ENCODE results near the gene FGF18.

DNA sequence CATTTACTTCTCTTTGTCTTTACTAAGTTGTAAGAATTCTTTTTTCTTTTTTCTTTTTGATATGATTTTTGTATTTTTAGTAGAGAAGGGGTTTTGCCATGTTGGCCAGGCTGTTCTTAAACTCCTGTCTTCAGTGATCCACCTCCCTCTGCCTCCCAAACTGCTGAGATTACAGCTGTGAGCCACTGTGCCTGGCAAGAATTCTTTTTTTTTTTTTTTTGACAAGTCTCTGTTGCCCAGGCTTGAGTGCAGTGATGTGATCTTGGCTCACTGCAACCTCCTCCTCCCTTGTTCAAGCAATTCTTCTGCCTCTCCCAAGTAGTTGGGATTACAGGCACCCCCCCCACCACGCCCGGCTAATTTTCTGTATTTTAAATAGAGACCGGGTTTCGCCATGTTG is 21.8 kb upstream of the FGF18 start:
- no peak for TF ChIP-seq POLR2A (IDR thresholded peaks at IDR 0.05)
- TF ChIP-seq, protein P1, sequence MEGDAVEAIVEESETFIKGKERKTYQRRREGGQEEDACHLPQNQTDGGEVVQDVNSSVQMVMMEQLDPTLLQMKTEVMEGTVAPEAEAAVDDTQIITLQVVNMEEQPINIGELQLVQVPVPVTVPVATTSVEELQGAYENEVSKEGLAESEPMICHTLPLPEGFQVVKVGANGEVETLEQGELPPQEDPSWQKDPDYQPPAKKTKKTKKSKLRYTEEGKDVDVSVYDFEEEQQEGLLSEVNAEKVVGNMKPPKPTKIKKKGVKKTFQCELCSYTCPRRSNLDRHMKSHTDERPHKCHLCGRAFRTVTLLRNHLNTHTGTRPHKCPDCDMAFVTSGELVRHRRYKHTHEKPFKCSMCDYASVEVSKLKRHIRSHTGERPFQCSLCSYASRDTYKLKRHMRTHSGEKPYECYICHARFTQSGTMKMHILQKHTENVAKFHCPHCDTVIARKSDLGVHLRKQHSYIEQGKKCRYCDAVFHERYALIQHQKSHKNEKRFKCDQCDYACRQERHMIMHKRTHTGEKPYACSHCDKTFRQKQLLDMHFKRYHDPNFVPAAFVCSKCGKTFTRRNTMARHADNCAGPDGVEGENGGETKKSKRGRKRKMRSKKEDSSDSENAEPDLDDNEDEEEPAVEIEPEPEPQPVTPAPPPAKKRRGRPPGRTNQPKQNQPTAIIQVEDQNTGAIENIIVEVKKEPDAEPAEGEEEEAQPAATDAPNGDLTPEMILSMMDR (IDR thresholded peaks at IDR 0.05 in 4 of 5, conservative IDR thresholded peaks at IDR 0.05 in 1 of 5) = no peak

Data from gastrocnemius medialis (tissue), 4 donors.